ENCODE results near the gene E2F2.

DNA sequence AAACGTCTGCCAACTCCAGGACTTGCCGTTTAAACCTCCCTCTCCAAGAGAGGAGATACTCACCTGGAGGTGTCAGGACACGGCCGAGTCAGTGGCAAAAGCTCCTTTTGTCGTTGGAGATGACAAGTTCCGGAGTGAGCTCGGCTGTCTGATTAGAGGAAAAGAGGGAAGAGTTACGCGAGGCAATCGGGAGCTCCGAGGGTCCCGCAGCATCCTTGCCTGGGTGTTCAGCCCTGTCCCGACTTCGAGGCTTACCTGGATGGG lies 27.8 kb upstream of the E2F2 start:
- TF ChIP-seq, protein P1, sequence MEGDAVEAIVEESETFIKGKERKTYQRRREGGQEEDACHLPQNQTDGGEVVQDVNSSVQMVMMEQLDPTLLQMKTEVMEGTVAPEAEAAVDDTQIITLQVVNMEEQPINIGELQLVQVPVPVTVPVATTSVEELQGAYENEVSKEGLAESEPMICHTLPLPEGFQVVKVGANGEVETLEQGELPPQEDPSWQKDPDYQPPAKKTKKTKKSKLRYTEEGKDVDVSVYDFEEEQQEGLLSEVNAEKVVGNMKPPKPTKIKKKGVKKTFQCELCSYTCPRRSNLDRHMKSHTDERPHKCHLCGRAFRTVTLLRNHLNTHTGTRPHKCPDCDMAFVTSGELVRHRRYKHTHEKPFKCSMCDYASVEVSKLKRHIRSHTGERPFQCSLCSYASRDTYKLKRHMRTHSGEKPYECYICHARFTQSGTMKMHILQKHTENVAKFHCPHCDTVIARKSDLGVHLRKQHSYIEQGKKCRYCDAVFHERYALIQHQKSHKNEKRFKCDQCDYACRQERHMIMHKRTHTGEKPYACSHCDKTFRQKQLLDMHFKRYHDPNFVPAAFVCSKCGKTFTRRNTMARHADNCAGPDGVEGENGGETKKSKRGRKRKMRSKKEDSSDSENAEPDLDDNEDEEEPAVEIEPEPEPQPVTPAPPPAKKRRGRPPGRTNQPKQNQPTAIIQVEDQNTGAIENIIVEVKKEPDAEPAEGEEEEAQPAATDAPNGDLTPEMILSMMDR (IDR thresholded peaks at IDR 0.05): no peak
- TF ChIP-seq POLR2A (IDR thresholded peaks at IDR 0.05): no peak

All from heart left ventricle (tissue), 13 donors.